GM12878 (cell line): Measurements from ENCODE around the gene ACSL1. TPM values are rescaled to one million over a fixed set of nuclear protein-coding genes. Genes with fewer than 3 reads are reported as not detected.

ENCODE experiments used
- ATF2 ChIP-seq: IDR thresholded peaks from 2 replicates; pipeline ENCODE4 v1.6.1; 2012; ENCODE audit warnings: low read length, inconsistent platforms
- BRCA1 ChIP-seq: IDR thresholded peaks from 2 replicates; pipeline ENCODE4 v1.6.1; 2011; ENCODE audit warnings: low read depth, low read length, improper control_type of control experiment
- CHD4 ChIP-seq: fragments of 200-600 bp; sonication (generic); IDR thresholded peaks from 2 replicates; pipeline ENCODE4 v1.6.1; 2016; ENCODE audit warnings: mild to moderate bottlenecking
- CREM ChIP-seq: IDR thresholded peaks from 2 replicates; pipeline ENCODE4 v1.6.1; 2014; ENCODE audit warnings: antibody characterized with exemption, low read depth
- CTCF ChIP-seq, 3 experiments: IDR thresholded peaks in 2 of 3; conservative IDR thresholded peaks in 1 of 3; 2 replicates each; pipeline ENCODE4 v1.5.1; 2011; ENCODE audit warnings: low read depth in 3 of 3, low read length in 3 of 3, mild to moderate bottlenecking in 3 of 3, control low read depth in 2 of 3, moderate library complexity in 2 of 3, inconsistent platforms in 1 of 3, mixed read lengths in 1 of 3; ENCODE audit not compliant: control insufficient read depth in 2 of 3, insufficient read depth in 1 of 3; ENCODE audit errors: extremely low read depth in 1 of 3
- ELK1 ChIP-seq: IDR thresholded peaks from 2 replicates; pipeline ENCODE4 v1.6.1; 2012; ENCODE audit warnings: low read depth, low read length, improper control_type of control experiment
- ESRRA ChIP-seq: IDR thresholded peaks from 2 replicates; pipeline ENCODE4 v1.6.1; 2012; ENCODE audit warnings: mild to moderate bottlenecking, low read length, improper control_type of control experiment
- GABPA ChIP-seq: IDR thresholded peaks from 2 replicates; pipeline ENCODE4 v1.6.1; 2014; ENCODE audit warnings: antibody characterized with exemption, low read depth, mild to moderate bottlenecking, inconsistent platforms
- HCFC1 ChIP-seq: fragments of 150-350 bp; IDR thresholded peaks from 2 replicates; pipeline ENCODE4 v1.6.1; 2014; ENCODE audit warnings: low read length
- HDAC2 ChIP-seq: fragments of 200-600 bp; sonication (generic); IDR thresholded peaks from 2 replicates; pipeline ENCODE4 v1.6.1; 2017
- MTA2 ChIP-seq: fragments of 450-650 bp; IDR thresholded peaks from 2 replicates; pipeline ENCODE4 v1.6.1; 2016; ENCODE audit warnings: low read depth, mild to moderate bottlenecking, moderate library complexity
- NR2F1 ChIP-seq: fragments of 450-650 bp; conservative IDR thresholded peaks from 2 replicates; pipeline ENCODE4 v1.6.1; 2017; ENCODE audit warnings: mild to moderate bottlenecking
- PAX5 ChIP-seq: IDR thresholded peaks from 2 replicates; pipeline ENCODE4 v1.6.1; 2011; ENCODE audit warnings: low read depth, low read length, borderline replicate concordance
- POLR2A ChIP-seq: IDR thresholded peaks from 2 replicates; pipeline ENCODE4 v1.6.1; 2011; ENCODE audit warnings: low read depth, mild to moderate bottlenecking, low read length
- RAD21 ChIP-seq: IDR thresholded peaks from 2 replicates; pipeline ENCODE4 v1.6.1; 2011; ENCODE audit warnings: mild to moderate bottlenecking, low read depth, low read length, moderate library complexity; ENCODE audit not compliant: insufficient read depth
- SMAD5 ChIP-seq: IDR thresholded peaks from 2 replicates; pipeline ENCODE4 v1.6.1; 2016; ENCODE audit warnings: antibody characterized with exemption, low read depth
- SMARCA5 ChIP-seq: fragments of 450-650 bp; IDR thresholded peaks from 2 replicates; pipeline ENCODE4 v1.6.1; 2017; ENCODE audit warnings: mild to moderate bottlenecking
- SP1 ChIP-seq: IDR thresholded peaks from one replicate; pipeline ENCODE4 v1.6.1; 2011; ENCODE audit warnings: low read depth, low read length
- SREBF1 ChIP-seq: IDR thresholded peaks from 2 replicates; pipeline ENCODE4 v1.6.1; 2012; ENCODE audit warnings: mild to moderate bottlenecking, low read length
- ZBTB40 ChIP-seq: fragments of 450-650 bp; IDR thresholded peaks from 2 replicates; pipeline ENCODE4 v1.6.1; 2016; ENCODE audit warnings: mild to moderate bottlenecking, moderate library complexity, borderline replicate concordance
- ZNF217 ChIP-seq: fragments of 450-650 bp; IDR thresholded peaks from 2 replicates; pipeline ENCODE4 v1.6.1; 2017; ENCODE audit warnings: antibody characterized with exemption, mild to moderate bottlenecking
- polyA plus RNA-seq, 11 experiments: library from polyadenylated mRNA; depleted of rRNA in 4 of 11; unstranded in 6 of 11; stranded (reverse) in 5 of 11; fragments of >200 nt; fragmentation: Nextera tagmentation in 4 of 11; fragmentation: Illumina TruSeq in 1 of 11; extraction: Ambion mirVana in 4 of 11; extraction: Trizol in 1 of 11; gene quantifications; 1 replicate in 1 of 11; 2 replicates in 10 of 11; pipeline versions ENCODE4 v1.2.1 to v1.2.3, GENCODE V29; 2011 to 2016; ENCODE audit warnings: inconsistent platforms in 2 of 11, missing spikeins in 2 of 11, low read depth in 1 of 11
- total RNA-seq, 4 experiments: library from RNA; depleted of rRNA in 3 of 4; stranded (reverse); fragments of >200 nt in 3 of 4; fragmentation: Illumina TruSeq in 1 of 4; extraction: Trizol in 1 of 4; gene quantifications; 2 replicates each; pipeline versions ENCODE4 v1.2.1 to v1.2.3, GENCODE V29; 2013 to 2021
- TF ChIP-seq, protein P1 (sequence below): fragments of 450-650 bp; IDR thresholded peaks from 2 replicates; pipeline ENCODE4 v1.6.1; 2016; ENCODE audit warnings: mild to moderate bottlenecking

ACSL1 gene
- total and polyA plus RNA-seq, 10 of the 15 experiments (the other 5 are each of a cell fraction or from before 2014, with no cell fraction given): 30.7 to 68.1 (median 58.7) TPM

- TF ChIP-seq CTCF (IDR thresholded peaks at IDR 0.05 in 2 of 3, conservative IDR thresholded peaks at IDR 0.05 in 1 of 3; ENCODE audit: control insufficient read depth in 2 of 3, extremely low read depth in 1 of 3, insufficient read depth in 1 of 3, low read depth in 3 of 3, low read length in 3 of 3): no peak
- peak; percentile 72 for TF ChIP-seq NR2F1
- peak; percentile 26; the same call in 1 of the 2 replicates for TF ChIP-seq GABPA
- TF ChIP-seq CREM: peak; percentile 96
- no peak for TF ChIP-seq SREBF1
- no peak for TF ChIP-seq BRCA1
- TF ChIP-seq SMARCA5: peak; percentile 57; the same call in 1 of the 2 replicates
- peak; percentile 58; the same call in 1 of the 2 replicates for TF ChIP-seq ESRRA
- peak; percentile 98 for TF ChIP-seq HDAC2
- peak; percentile 67; the same call in 1 of the 2 replicates for TF ChIP-seq PAX5
- TF ChIP-seq, protein P1, sequence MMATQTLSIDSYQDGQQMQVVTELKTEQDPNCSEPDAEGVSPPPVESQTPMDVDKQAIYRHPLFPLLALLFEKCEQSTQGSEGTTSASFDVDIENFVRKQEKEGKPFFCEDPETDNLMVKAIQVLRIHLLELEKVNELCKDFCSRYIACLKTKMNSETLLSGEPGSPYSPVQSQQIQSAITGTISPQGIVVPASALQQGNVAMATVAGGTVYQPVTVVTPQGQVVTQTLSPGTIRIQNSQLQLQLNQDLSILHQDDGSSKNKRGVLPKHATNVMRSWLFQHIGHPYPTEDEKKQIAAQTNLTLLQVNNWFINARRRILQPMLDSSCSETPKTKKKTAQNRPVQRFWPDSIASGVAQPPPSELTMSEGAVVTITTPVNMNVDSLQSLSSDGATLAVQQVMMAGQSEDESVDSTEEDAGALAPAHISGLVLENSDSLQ: peak; percentile 84
- TF ChIP-seq MTA2: 0 out of 2 replicates have a peak, but pooled peaks have one; percentile 28
- TF ChIP-seq POLR2A: peak; percentile 91
- peak; percentile 100 for TF ChIP-seq SP1
- TF ChIP-seq RAD21: 0 out of 2 replicates have a peak, but pooled peaks have one; percentile 22
- peak; percentile 79; the same call in 1 of the 2 replicates for TF ChIP-seq ATF2
- TF ChIP-seq ZNF217: no peak
- no peak for TF ChIP-seq CHD4
- peak; percentile 73; the same call in 1 of the 2 replicates for TF ChIP-seq SMAD5
- peak; percentile 73 for TF ChIP-seq HCFC1
- peak; percentile 85 for TF ChIP-seq ZBTB40
- peak; percentile 77; the same call in 1 of the 2 replicates for TF ChIP-seq ELK1
Measured at GRCh38 chr4:184733654-184734524, 91.9 kb downstream of the ACSL1 start, which contains the start of gene CENPU (continued).
